ENCODE results near the gene SMAD2. TPM values are rescaled to one million over a fixed set of nuclear protein-coding genes. Genes with fewer than 3 reads are reported as not detected.
A peak's percentile ranks its signal among the peaks of the same experiment; 100 is the strongest.

Gene SMAD2
- total RNA-seq, 1 experiment from 2014 or later, result 121 TPM

GRCh38 chr18:47901624-47902362 lies 28.7 kb downstream of the SMAD2 start:
- Mint-ChIP-seq H3K9me3 (peaks cover 7 to 13% of the 10 kb centered on the region in 2 experiments), H3K27me3 (ENCODE audit: low read depth) (no peaks in the 10 kb centered on the region), H3K4me1 (peaks cover 79 to 80% of the 10 kb centered on the region in 2 experiments), H3K36me3 (ENCODE audit: insufficient read depth in 1 of 3, low read depth in 3 of 3) (peaks cover 7 to 22% (median 15%) of the 10 kb centered on the region in 3 experiments), H3K4me3 (peak overlapping the region in 1 of 2 experiments; percentile 23; a peak in 1 of 5 replicates), H3K27ac (peak overlapping the region; percentile 7 to 91 (median 27); a peak in 6 of 7 replicates)
- no peak overlapping the region for H3T11ph ChIP-seq (ENCODE audit: low read length)
- no peak overlapping the region for H2BK120ac ChIP-seq (ENCODE audit: low read depth, low read length, poor library complexity, severe bottlenecking)
- H2AK5ac ChIP-seq (ENCODE audit: insufficient read length, low read length), result no peak overlapping the region
- H3K4ac ChIP-seq (ENCODE audit: low read depth, low read length), result no peak overlapping the region
- no peak overlapping the region for H4K91ac ChIP-seq (ENCODE audit: insufficient read length, low read depth, low read length)
- no peak overlapping the region for H2BK5ac ChIP-seq (ENCODE audit: insufficient read length, low read length)
- WGBS (ENCODE audit: extremely low coverage, insufficient read length, low lambda C conversion rate), result no CpG with 5 or more reads among the region's 7 CpGs
- no peak overlapping the region for H3K18ac ChIP-seq (ENCODE audit: insufficient read length, low read depth, low read length)
- no peak overlapping the region for H4K5ac ChIP-seq (ENCODE audit: insufficient read length, low read depth, low read length)
- H2AFZ ChIP-seq (ENCODE audit: low read length), result no peak overlapping the region
- H3K27ac ChIP-seq (ENCODE audit: insufficient read length, low read depth, low read length), result no peak overlapping the region
- H4K8ac ChIP-seq (replicated peaks; ENCODE audit: insufficient read length, low read depth, low read length), result no peak overlapping the region
- no peak for DNase-seq
- no peaks in the 10 kb centered on the region for H3K9me3 ChIP-seq (ENCODE audit: control insufficient read depth, low read depth, low read length)
- no peak overlapping the region for H2BK20ac ChIP-seq (ENCODE audit: low read depth, low read length, poor library complexity, severe bottlenecking)
- H3K79me2 ChIP-seq (ENCODE audit: insufficient read depth, low read length), result peaks cover 32% of the 10 kb centered on the region
- H2BK12ac ChIP-seq (ENCODE audit: insufficient read length, low read depth, low read length), result no peak overlapping the region
- H3K27me3 ChIP-seq (ENCODE audit: insufficient read depth, low read length), result no peaks in the 10 kb centered on the region
- H3K4me1 ChIP-seq (ENCODE audit: insufficient read depth, low read length), result peaks cover 3% of the 10 kb centered on the region; the same call in 1 of the 2 replicates
- H4K20me1 ChIP-seq (ENCODE audit: control insufficient read depth, insufficient read depth, insufficient read length), result no peaks in the 10 kb centered on the region
- no peak overlapping the region for H3K9ac ChIP-seq (ENCODE audit: extremely low read depth, insufficient read length, low read length)
- no peaks in the 10 kb centered on the region for H3K79me1 ChIP-seq (ENCODE audit: insufficient read depth, low read depth, low read length, poor library complexity, severe bottlenecking)
- H3K4me2 ChIP-seq (ENCODE audit: insufficient read depth, insufficient read length, low read length), result no peak overlapping the region
- H2BK15ac ChIP-seq (ENCODE audit: low read depth, low read length), result no peak overlapping the region
- no peaks in the 10 kb centered on the region for H3K23me2 ChIP-seq (ENCODE audit: insufficient read length, low read depth, low read length, poor library complexity, severe bottlenecking)
- H3K23ac ChIP-seq (ENCODE audit: insufficient read length, low read depth, low read length), result no peak overlapping the region
- no peak for TF ChIP-seq CTCF (conservative IDR thresholded peaks at IDR 0.05)
- peak overlapping the region; percentile 29; the same call in 1 of the 2 replicates for H3K14ac ChIP-seq (ENCODE audit: insufficient read depth, low read length)
- no peak overlapping the region for H3K56ac ChIP-seq (ENCODE audit: insufficient read length, low read depth, low read length)

Data from H9 (cell line).